Measurements from ENCODE around the gene WHRN. TPM values are rescaled to one million over a fixed set of nuclear protein-coding genes. Genes with fewer than 3 reads are reported as not detected.

WHRN gene
- total RNA-seq, 1 donor from 2014 or later: 3.2 TPM

- TF ChIP-seq CTCF (IDR thresholded peaks at IDR 0.05; ENCODE audit: partially characterized antibody, unreplicated experiment): no peak
- no peak for DNase-seq
- Mint-ChIP-seq H3K4me3 (ENCODE audit: unreplicated experiment) (peak overlapping the region; percentile 32), H3K4me1 (ENCODE audit: low read depth, unreplicated experiment) (peaks cover 23% of the 10 kb centered on the region), H3K36me3 (ENCODE audit: unreplicated experiment) (no peaks in the 10 kb centered on the region), H3K27ac (ENCODE audit: unreplicated experiment) (no peak overlapping the region), H3K9me3 (ENCODE audit: unreplicated experiment) (peaks cover 7% of the 10 kb centered on the region), H3K27me3 (ENCODE audit: unreplicated experiment) (peaks cover 3% of the 10 kb centered on the region)
These were observed 1.5 kb downstream of the WHRN start for GRCh38 chr9:114503522-114504340.

- H3K4me1 Mint-ChIP-seq (ENCODE audit: low read depth, unreplicated experiment): peaks cover 27% of the 10 kb centered on the region
- DNase-seq: no peak
- no peak overlapping the region for H3K27ac Mint-ChIP-seq (ENCODE audit: unreplicated experiment)
- TF ChIP-seq CTCF (IDR thresholded peaks at IDR 0.05; ENCODE audit: partially characterized antibody, unreplicated experiment): no peak
- peaks cover 3% of the 10 kb centered on the region for H3K27me3 Mint-ChIP-seq (ENCODE audit: unreplicated experiment)
- H3K36me3 Mint-ChIP-seq (ENCODE audit: unreplicated experiment): no peaks in the 10 kb centered on the region
- H3K4me3 Mint-ChIP-seq (ENCODE audit: unreplicated experiment): no peak overlapping the region
- H3K9me3 Mint-ChIP-seq (ENCODE audit: unreplicated experiment): peaks cover 7% of the 10 kb centered on the region
These were observed 2.3 kb downstream of the WHRN start for GRCh38 chr9:114503009-114503408.

- no peak overlapping the region for H3K4me3 Mint-ChIP-seq (ENCODE audit: unreplicated experiment)
- peaks cover 7% of the 10 kb centered on the region for H3K9me3 Mint-ChIP-seq (ENCODE audit: unreplicated experiment)
- no peak for DNase-seq
- no peaks in the 10 kb centered on the region for H3K36me3 Mint-ChIP-seq (ENCODE audit: unreplicated experiment)
- peaks cover 28% of the 10 kb centered on the region for H3K4me1 Mint-ChIP-seq (ENCODE audit: low read depth, unreplicated experiment)
- H3K27me3 Mint-ChIP-seq (ENCODE audit: unreplicated experiment): peaks cover 3% of the 10 kb centered on the region
- TF ChIP-seq CTCF (IDR thresholded peaks at IDR 0.05; ENCODE audit: partially characterized antibody, unreplicated experiment): no peak
- H3K27ac Mint-ChIP-seq (ENCODE audit: unreplicated experiment): no peak overlapping the region
These were observed 3.2 kb downstream of the WHRN start for GRCh38 chr9:114501796-114502682.

GRCh38 chr9:114500697-114501292, 4.5 kb downstream of the WHRN start:
- peaks cover 6% of the 10 kb centered on the region for H3K9me3 Mint-ChIP-seq (ENCODE audit: unreplicated experiment)
- DNase-seq: no peak
- H3K4me3 Mint-ChIP-seq (ENCODE audit: unreplicated experiment): no peak overlapping the region
- no peak for TF ChIP-seq CTCF (IDR thresholded peaks at IDR 0.05; ENCODE audit: partially characterized antibody, unreplicated experiment)
- peaks cover 3% of the 10 kb centered on the region for H3K27me3 Mint-ChIP-seq (ENCODE audit: unreplicated experiment)
- H3K27ac Mint-ChIP-seq (ENCODE audit: unreplicated experiment): no peak overlapping the region
- no peaks in the 10 kb centered on the region for H3K36me3 Mint-ChIP-seq (ENCODE audit: unreplicated experiment)
- H3K4me1 Mint-ChIP-seq (ENCODE audit: low read depth, unreplicated experiment): peaks cover 40% of the 10 kb centered on the region
